ENCODE results near the gene MRNIP. TPM values are rescaled to one million over a fixed set of nuclear protein-coding genes. Genes with fewer than 3 reads are reported as not detected.

The MRNIP gene
- polyA plus RNA-seq, 2 of the 4 experiments (the other 2 are of a cell fraction) = 21.4 to 29.7 TPM

DNA sequence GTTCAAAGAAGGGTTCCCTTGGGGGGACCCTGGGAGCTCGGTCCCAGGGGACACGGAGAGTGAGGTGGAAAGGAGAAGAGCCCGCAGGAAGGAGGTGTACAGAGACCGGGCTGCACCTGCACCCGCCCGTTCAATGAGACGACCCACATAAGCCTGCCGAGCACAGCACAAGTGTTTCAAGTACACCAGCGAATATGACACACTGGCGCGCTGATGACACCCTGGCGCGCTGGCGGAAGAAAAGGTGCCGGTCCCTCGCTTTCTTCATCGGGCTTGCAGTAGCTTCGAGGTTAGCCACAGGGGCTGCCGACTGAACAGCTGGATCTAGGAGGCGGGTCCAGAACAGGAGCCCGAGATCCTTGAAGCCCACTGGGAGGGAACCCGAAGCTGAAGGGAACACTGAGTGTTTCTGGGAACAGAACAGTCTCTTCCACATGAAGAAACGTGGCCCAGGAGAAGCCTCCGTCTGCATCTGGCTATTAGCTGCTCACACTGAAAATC is 47.7 kb upstream of the MRNIP start:
- Histone ChIP-seq H3K4me2 (peak overlapping the region; percentile 87), H3K4me3 (peak overlapping the region; percentile 67), H3K4me1 (peaks cover 6% of the 10 kb centered on the region; the same call in 2 of the 3 replicates), H3K9me3 (no peaks in the 10 kb centered on the region), H3K27ac (peak overlapping the region; percentile 89 to 96)
- TF ChIP-seq FOSL2 (IDR thresholded peaks at IDR 0.05) (no peak), FOSL2 (CRISPR knock-in tag; IDR thresholded peaks at IDR 0.05) (no peak), MAZ (IDR thresholded peaks at IDR 0.05; ENCODE audit: borderline replicate concordance, low read depth, low read length) (no peak), TP53 (CRISPR knock-in tag; IDR thresholded peaks at IDR 0.05) (no peak), CHD4 (IDR thresholded peaks at IDR 0.05; ENCODE audit: borderline replicate concordance) (no peak), CBX8 (IDR thresholded peaks at IDR 0.05) (no peak), KDM1A (IDR thresholded peaks at IDR 0.05; ENCODE audit: low read depth) (no peak), SMC3 (IDR thresholded peaks at IDR 0.05) (no peak), CBX2 (IDR thresholded peaks at IDR 0.05; ENCODE audit: borderline replicate concordance, low read depth) (no peak), MAFK (IDR thresholded peaks at IDR 0.05; ENCODE audit: partially characterized antibody) (no peak), POLR2A (IDR thresholded peaks at IDR 0.05; ENCODE audit: low read length) (no peak), GATA3 (IDR thresholded peaks at IDR 0.05; ENCODE audit: borderline replicate concordance) (no peak), NPAS2 (CRISPR knock-in tag; IDR thresholded peaks at IDR 0.05; ENCODE audit: borderline replicate concordance) (no peak), ZNF302 (CRISPR knock-in tag; IDR thresholded peaks at IDR 0.05) (no peak)
- TF ChIP-seq, protein P1, sequence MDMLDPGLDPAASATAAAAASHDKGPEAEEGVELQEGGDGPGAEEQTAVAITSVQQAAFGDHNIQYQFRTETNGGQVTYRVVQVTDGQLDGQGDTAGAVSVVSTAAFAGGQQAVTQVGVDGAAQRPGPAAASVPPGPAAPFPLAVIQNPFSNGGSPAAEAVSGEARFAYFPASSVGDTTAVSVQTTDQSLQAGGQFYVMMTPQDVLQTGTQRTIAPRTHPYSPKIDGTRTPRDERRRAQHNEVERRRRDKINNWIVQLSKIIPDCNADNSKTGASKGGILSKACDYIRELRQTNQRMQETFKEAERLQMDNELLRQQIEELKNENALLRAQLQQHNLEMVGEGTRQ (IDR thresholded peaks at IDR 0.05) = no peak
- TF ChIP-seq, protein P2, sequence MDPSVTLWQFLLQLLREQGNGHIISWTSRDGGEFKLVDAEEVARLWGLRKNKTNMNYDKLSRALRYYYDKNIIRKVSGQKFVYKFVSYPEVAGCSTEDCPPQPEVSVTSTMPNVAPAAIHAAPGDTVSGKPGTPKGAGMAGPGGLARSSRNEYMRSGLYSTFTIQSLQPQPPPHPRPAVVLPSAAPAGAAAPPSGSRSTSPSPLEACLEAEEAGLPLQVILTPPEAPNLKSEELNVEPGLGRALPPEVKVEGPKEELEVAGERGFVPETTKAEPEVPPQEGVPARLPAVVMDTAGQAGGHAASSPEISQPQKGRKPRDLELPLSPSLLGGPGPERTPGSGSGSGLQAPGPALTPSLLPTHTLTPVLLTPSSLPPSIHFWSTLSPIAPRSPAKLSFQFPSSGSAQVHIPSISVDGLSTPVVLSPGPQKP (IDR thresholded peaks at IDR 0.05; ENCODE audit: low read depth, low read length) = no peak
- ChIA-PET CTCF (interaction anchor here (0.7 to 3.6 kb wide), 12 partner anchors 10 to 184 kb away, joined by 3 to 13 read pairs (median 4); no protein-coding TSS in a partner anchor), POLR2A (interaction anchor here (0.6 to 1.2 kb wide), 2 partner anchors 38 to 1338 kb away, joined by 3 read pairs; partner anchors contain the start of gene RACK1)
- WGBS (ENCODE audit: missing lambda C conversion rate) = 93% methylated on average over 24 of the region's 24 CpGs
- DNase-seq (ENCODE audit: low read depth in 1 of 2, low spot score in 1 of 2) = no peak
- no peak for FAIRE-seq
- no peak for ATAC-seq

GRCh38 chr5:179905161-179905560 is 46.5 kb upstream of the MRNIP start:
- WGBS (ENCODE audit: missing lambda C conversion rate) = 95% methylated on average over 8 of the region's 8 CpGs
- POLR2A ChIA-PET = no interaction called here
- Histone ChIP-seq H3K27ac (no peak overlapping the region), H3K9me3 (no peaks in the 10 kb centered on the region), H3K4me3 (no peak overlapping the region), H3K4me1 (peaks cover 6% of the 10 kb centered on the region; the same call in 2 of the 3 replicates), H3K4me2 (no peak overlapping the region)
- ATAC-seq = no peak
- no peak for DNase-seq (ENCODE audit: low read depth in 1 of 2, low spot score in 1 of 2)
- TF ChIP-seq GATA3 (IDR thresholded peaks at IDR 0.05; ENCODE audit: borderline replicate concordance) = no peak
- no peak for TF ChIP-seq POLR2AphosphoS2 (conservative IDR thresholded peaks at IDR 0.05; ENCODE audit: low read length)
- no peak for TF ChIP-seq NR3C1 (IDR thresholded peaks at IDR 0.05)
- no peak for TF ChIP-seq REST (IDR thresholded peaks at IDR 0.05)
- TF ChIP-seq, protein P3, sequence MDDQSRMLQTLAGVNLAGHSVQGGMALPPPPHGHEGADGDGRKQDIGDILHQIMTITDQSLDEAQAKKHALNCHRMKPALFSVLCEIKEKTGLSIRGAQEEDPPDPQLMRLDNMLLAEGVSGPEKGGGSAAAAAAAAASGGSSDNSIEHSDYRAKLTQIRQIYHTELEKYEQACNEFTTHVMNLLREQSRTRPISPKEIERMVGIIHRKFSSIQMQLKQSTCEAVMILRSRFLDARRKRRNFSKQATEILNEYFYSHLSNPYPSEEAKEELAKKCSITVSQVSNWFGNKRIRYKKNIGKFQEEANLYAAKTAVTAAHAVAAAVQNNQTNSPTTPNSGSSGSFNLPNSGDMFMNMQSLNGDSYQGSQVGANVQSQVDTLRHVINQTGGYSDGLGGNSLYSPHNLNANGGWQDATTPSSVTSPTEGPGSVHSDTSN (IDR thresholded peaks at IDR 0.05) = no peak
- no peak for TF ChIP-seq RNF2 (IDR thresholded peaks at IDR 0.05; ENCODE audit: borderline replicate concordance, low read depth)
- TF ChIP-seq, protein P2 (IDR thresholded peaks at IDR 0.05; ENCODE audit: low read depth, low read length) = no peak
- TF ChIP-seq BHLHE40 (IDR thresholded peaks at IDR 0.05; ENCODE audit: low read depth, low read length) = no peak
- no peak for TF ChIP-seq CHD2 (IDR thresholded peaks at IDR 0.05; ENCODE audit: low read length, partially characterized antibody)
- no peak for TF ChIP-seq HES2 (IDR thresholded peaks at IDR 0.05)
- FAIRE-seq = no peak
- CTCF ChIA-PET = interaction anchor here (2.3 to 3.6 kb wide), 3 partner anchors 9 to 142 kb away, joined by 7 to 13 read pairs (median 13); no protein-coding TSS in a partner anchor
